Activated CD4-positive, alpha-beta T cell treated with anti-CD3 and anti-CD28 coated beads for 48 hours (primary cell): ENCODE results near the gene SPDYC.

Source experiments
- DNase-seq: peaks from one replicate; pipeline ENCODE4 v3.0.0-alpha.2; 2020

SPDYC gene

GRCh38 chr11:65170058-65170534, at the start of gene SPDYC:
TSS of gene SPDYC (plus strand) at chr11:65170233. CDS start at chr11:65171358, 1,125 bp downstream.
- no peak for DNase-seq

- no peak for DNase-seq
Observed at GRCh38 chr11:65120831-65121230, 49.2 kb upstream of the SPDYC start.

- DNase-seq: peak; percentile 51
Observed at GRCh38 chr11:65121447-65121864, 48.6 kb upstream of the SPDYC start.

- DNase-seq: peak; percentile 100
Observed at GRCh38 chr11:65121865-65122696, 48.0 kb upstream of the SPDYC start, which contains the start of the genes FAU and MRPL49. TSS of gene FAU (minus strand) at chr11:65122134. CDS start at chr11:65121813, 321 bp downstream. TSS of gene MRPL49 (plus strand) at chr11:65122321. CDS start at chr11:65122347, 26 bp downstream.

GRCh38 chr11:65124480-65125196, 45.4 kb upstream of the SPDYC start:
- no peak for DNase-seq

GRCh38 chr11:65125197-65126056, 44.6 kb upstream of the SPDYC start:
- no peak for DNase-seq

- no peak for DNase-seq
Observed at GRCh38 chr11:65126624-65127274, 43.3 kb upstream of the SPDYC start.

- DNase-seq: no peak
Observed at GRCh38 chr11:65127473-65128181, 42.4 kb upstream of the SPDYC start.

- no peak for DNase-seq
Observed at GRCh38 chr11:65128182-65129145, 41.6 kb upstream of the SPDYC start.

GRCh38 chr11:65129649-65130441, 40.2 kb upstream of the SPDYC start:
- DNase-seq: no peak

- no peak for DNase-seq
Observed at GRCh38 chr11:65130631-65131416, 39.2 kb upstream of the SPDYC start.

GRCh38 chr11:65131417-65131776, 38.6 kb upstream of the SPDYC start:
- DNase-seq: no peak

GRCh38 chr11:65131895-65132237, 38.2 kb upstream of the SPDYC start:
- DNase-seq: no peak

GRCh38 chr11:65132238-65132987, 37.6 kb upstream of the SPDYC start:
- DNase-seq: no peak

GRCh38 chr11:65132988-65133700, 36.9 kb upstream of the SPDYC start:
- DNase-seq: peak; percentile 85

- DNase-seq: no peak
Observed at GRCh38 chr11:65133724-65134123, 36.3 kb upstream of the SPDYC start.

- DNase-seq: peak; percentile 94
Observed at GRCh38 chr11:65134240-65134951, 35.6 kb upstream of the SPDYC start, which contains the start of gene SYVN1. TSS of gene SYVN1 (minus strand) at chr11:65134519. CDS start at chr11:65133601, 918 bp downstream.
